Fibroblast of skin of right biceps (primary cell): ENCODE measurements around the gene PEX5.
"Not testable (repeated sequence)": the region's sequence is repeated elsewhere in the genome, so short reads cannot be mapped to it uniquely, and the experiment has no call there.

Experiments
- DNase-seq: peaks from one replicate; pipeline ENCODE4 v3.0.0-alpha.2; 2013

The PEX5 gene

GRCh38 chr12:7161327-7161726, 28.2 kb upstream of the PEX5 start:
- no peak for DNase-seq

DNA sequence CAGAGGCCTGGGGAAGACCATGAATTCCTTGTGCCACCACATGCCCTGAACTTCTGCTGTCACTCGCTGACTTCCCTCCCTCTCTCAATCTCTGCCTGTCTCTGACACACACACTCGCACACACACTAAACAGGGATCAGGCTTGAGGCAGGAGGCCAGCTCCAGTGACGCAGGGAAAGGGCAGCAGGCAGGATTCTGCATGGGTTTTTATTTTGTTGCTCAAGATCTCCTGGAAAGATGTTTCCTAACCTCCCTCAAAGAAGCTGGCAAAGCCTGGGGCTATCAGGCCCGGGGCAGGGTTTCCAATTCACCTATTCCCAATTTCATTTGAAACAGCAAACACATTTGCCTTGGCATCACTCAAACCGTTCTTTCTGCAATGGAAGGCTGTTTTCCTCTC, 27.7 kb upstream of the PEX5 start:
- DNase-seq = no peak

- DNase-seq = no peak
Measured at GRCh38 chr12:7162691-7163114, 26.8 kb upstream of the PEX5 start.

GRCh38 chr12:7169951-7170350, 19.5 kb upstream of the PEX5 start:
- no peak for DNase-seq

GRCh38 chr12:7171854-7172253, 17.6 kb upstream of the PEX5 start:
- no peak for DNase-seq

- peak; percentile 69 for DNase-seq
Measured at GRCh38 chr12:7175493-7175892, 14.0 kb upstream of the PEX5 start.

- DNase-seq = no peak
Measured at GRCh38 chr12:7176595-7176994, 12.9 kb upstream of the PEX5 start.

DNA sequence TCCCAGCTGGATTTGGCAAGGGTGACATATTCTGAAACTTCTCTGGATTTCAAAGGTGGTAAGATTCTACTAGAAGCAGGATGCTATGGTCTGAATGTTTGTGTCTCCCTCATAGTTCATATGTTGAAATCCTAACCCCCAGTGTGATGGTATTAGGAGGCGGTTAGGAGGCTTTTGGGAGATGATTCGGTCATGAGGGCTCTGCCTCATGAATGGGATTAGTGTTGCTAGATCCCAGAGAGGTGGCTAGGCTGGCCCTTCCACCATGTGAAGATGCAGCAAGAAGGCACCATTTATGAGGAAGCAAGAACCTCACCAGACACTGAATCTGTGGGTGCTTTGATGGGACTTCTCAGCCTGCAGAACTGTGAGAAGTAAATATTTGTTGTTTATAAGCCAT, 11.0 kb upstream of the PEX5 start:
- DNase-seq = no peak

DNA sequence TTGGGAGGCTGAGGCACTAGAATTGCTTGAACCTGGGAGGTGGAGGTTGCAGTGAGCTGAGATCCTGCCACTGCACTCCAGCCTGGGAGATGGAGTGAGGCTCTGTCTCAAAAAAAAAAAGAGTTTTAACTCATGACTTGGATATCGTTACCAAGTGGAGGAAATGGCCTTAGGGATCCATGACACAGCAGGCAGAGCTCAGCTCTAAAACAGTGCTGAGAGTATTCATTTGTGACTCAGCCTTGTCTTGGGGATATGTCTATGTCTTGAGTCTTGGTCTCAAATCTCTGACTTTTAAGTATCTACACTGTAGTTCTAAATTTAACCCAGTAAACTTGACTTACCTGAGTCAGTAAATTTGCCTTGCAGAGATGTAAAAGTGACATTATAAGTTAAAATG, 8.8 kb upstream of the PEX5 start:
- no peak for DNase-seq

- DNase-seq = not testable (repeated sequence)
Measured at GRCh38 chr12:7186058-7186457, 3.4 kb upstream of the PEX5 start.

DNA sequence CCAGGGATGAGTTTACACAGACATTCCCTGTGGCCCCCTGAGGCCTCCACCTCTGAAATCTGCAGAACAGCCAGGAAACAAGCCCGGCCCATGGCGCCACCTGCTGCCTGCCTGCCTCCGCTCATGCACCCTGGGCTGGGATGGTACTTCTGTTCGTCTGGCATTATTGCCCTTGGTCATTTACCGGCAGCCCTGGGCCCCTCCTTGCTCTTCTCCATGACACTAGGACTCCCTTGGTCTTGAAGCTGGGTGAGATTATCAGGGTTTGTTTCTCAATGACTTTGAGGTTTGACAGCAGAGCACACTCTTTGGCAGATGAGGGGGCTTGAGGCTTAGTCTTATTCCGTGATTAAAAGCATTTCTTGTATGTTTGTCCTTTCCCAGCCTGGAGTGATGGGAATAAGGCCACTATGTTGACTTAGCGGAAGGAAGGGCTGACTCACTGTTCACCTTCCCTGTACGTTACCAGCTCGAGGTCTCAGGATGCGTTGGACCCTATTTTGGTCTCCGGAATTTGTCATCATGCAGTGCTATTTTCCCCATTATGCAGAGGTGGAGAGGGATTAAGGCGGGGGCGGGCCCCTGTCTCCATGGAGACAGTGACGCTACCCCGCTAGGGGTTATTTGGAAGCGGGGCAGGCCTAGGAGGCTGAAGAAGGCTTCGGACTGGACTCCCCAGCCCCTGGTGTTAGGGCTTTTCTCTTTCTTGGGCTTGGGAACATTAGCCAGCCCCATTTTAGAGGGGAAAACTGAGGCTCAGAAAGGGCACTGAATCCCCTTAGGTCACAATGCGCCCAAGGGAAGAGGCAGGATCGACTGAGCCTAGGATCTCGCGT, 706 bp upstream of the PEX5 start:
- DNase-seq = peak; percentile 74

DNA sequence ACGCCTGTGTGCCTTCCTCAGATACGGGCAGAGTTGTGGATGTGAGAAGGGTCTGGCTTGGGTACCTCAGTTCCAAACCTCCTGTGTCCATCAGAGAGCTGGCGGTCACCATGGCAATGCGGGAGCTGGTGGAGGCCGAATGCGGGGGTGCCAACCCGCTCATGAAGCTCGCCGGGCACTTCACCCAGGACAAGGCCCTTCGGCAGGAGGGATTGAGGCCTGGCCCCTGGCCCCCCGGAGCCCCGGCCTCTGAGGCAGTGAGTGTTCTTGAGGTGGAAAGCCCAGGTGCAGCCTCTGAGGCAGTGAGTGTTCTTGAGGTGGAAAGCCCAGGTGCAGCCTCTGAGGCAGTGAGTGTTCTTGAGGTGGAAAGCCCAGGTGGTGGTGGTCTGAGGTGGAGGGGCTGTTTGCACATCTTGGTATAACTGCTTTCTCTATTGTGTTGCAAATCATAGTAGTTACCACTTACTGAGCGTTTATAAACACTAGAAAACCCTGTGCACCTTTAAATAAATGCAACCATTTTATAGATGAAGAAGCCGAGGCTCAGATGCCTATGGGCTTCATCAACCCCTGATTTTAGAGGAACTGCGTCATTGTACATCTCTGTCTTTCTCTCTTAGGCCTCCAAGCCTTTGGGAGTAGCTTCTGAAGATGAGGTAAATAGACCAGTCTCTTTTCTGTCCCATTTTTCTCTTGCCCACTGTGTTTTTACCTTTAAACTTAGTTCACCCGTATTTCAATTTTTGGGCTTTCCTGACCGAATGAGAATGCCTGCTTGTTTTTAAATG, 976 bp downstream of the PEX5 start:
- DNase-seq = no peak

DNA sequence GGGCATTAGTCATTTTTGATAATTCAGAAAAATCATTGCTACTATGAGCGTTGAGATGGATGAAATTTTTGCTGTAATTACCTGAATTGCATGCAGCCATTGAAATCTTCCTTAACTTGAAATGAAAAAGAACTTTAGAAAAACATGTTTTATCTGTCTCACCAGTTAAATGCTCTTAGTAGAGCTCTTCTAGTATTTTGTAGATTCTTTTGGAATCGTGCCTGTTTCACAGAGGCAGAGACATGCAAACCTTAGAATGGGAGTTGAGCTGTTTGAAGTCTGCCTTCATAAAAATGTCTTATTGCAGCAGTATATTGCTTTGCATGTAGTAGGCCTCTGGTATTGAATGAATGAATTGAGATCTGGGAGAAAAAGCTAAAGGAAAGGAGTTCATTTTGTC, 4.2 kb downstream of the PEX5 start:
- DNase-seq = no peak

DNA sequence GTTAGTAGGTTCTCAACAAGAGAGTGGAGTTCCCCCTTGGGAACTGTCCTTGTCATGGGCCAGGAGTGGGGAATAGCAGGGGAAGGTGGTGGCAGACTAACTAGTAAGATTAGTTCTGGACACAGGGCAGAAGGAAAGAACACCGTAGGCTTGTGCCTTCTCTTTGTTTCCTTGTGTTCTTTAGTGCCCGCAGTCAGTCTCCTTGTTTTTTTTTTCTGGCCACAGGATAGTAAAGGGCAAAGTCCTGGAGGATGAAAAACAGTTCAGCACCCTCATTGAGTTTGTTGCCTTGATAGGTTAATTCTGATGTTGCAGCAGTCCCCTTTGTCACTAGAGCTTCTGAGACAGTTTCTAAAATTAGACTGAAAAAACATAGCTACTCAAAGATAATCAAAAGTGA, 8.4 kb downstream of the PEX5 start:
- DNase-seq = no peak

- DNase-seq = no peak
Measured at GRCh38 chr12:7203109-7203508, 13.6 kb downstream of the PEX5 start.

GRCh38 chr12:7205091-7205490, 15.6 kb downstream of the PEX5 start:
- DNase-seq = no peak

DNA sequence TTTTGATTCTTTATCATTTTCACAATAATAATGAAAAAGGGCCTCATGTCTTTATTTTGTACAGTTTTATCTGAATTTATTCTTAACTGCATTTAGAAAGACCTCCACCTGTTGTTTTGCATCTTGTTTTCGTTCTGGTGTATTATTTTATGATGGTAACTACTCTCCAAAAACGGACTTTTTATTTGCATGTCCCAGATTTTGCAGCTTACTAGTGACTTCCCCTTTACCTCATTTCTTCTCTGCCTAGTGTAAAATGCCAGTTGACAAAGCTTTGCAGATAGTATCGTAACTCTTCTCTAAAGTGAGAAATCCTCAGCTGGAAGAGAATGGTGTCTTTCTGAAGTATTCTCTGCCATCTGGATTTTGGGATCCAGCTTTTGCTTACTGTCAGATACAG, 17.2 kb downstream of the PEX5 start:
- DNase-seq = no peak

DNA sequence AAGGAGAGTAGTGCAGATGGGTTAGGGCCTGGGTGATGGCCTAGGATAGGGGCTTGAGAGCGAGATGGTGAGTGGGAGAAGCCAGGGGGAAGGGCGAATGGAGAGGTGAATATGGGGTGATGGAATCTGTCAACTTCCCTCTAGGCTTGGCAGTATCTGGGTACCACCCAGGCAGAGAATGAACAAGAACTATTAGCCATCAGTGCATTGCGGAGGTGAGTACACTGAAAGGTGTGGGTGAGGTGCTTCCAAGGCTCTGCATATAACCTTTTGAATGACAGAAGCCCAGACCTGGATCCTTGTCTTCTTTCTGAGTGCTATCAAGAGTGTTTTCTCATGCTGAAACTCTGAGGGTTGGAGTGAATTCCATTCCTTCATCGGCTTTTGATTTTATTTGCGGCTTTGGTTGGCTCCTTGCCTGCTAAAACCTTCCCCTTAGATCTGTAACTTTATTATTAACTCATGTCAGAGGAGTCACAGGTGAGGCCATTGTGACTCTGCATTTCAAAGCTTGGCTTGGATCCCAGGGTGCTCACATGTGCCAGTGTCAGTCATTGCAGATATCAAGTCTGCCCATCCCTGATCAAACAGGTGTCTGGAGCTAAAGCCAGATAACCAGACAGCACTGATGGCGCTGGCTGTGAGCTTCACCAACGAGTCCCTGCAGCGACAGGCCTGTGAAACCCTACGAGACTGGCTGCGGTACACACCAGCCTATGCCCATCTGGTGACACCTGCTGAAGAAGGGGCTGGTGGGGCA, 18.6 kb downstream of the PEX5 start:
- DNase-seq = no peak

- DNase-seq = no peak
Measured at GRCh38 chr12:7209958-7210357, 20.5 kb downstream of the PEX5 start.

DNA sequence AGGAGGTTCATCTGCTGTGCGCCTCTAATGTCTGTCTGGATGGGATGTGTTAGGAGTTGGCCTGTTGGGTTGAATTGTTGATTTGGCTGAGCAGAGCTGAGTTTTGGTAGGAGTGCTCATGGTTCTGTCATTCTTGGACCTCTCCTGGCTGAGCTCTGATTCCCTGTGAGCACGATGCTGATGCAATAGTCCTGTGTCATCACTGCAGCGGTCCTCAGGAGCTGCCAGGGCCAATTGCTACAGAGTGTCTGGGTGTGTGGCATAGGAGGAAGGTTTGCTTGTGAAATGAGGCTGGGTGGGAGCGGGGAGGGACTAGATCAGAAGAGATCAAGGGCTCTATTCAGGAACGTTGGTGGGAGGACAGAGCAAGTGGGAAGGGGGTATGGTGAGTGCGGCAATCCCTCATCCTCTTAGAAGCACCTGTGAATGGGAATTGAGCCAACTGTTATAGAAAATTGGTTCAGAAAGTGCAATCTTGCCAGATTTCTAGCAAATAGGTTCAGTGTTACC, 21.2 kb downstream of the PEX5 start:
- DNase-seq = no peak

DNA sequence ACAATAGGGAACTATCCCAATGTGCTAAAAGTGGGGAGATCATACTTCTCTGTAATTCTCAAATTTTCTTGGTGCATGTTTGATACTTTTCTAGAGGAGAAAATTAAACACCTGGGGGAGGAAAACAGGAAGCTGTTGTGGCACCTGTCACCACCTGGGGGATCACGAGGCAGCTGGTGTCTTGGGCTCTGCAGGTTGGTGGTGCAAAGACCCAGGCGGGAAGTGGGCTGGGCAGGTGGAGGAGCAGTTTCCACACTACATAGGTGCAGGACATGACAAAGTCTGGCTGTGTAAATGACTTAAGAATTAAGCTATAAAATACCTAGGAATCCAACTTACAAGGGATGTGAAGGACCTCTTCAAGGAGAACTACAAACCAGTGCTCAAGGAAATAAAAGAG, 23.2 kb downstream of the PEX5 start:
- no peak for DNase-seq

- not testable (repeated sequence) for DNase-seq
Measured at GRCh38 chr12:7213745-7214144, 24.3 kb downstream of the PEX5 start.

GRCh38 chr12:7217475-7218069, 28.1 kb downstream of the PEX5 start:
- no peak for DNase-seq
